GM10248 (cell line): ENCODE results near the gene GREB1L.

Source experiments
- CTCF ChIA-PET: fragments of 300-600 bp; sonication (Branson Sonifier 250); formaldehyde crosslinking; extraction: SDS; loops from one replicate; lab custom pipeline; 2021; ENCODE audit warnings: antibody characterized with exemption; lab: Yijun Ruan, JAX
- POLR2A ChIA-PET: fragments of 350-650 bp; sonication (Branson Sonifier 250); formaldehyde crosslinking; extraction: SDS; loops from one replicate; lab custom pipeline; 2020; ENCODE audit warnings: antibody characterized with exemption; lab: Yijun Ruan, JAX
- DNase-seq: peaks from one replicate; pipeline ENCODE4 v3.0.0; 2012; ENCODE audit errors: extremely low spot score
- CTCF ChIP-seq: IDR thresholded peaks from 2 replicates; pipeline ENCODE4 v1.5.1; 2012; ENCODE audit warnings: mild to moderate bottlenecking, low read depth; ENCODE audit errors: extremely low read depth, missing control alignments, control extremely low read depth

The GREB1L gene

DNA sequence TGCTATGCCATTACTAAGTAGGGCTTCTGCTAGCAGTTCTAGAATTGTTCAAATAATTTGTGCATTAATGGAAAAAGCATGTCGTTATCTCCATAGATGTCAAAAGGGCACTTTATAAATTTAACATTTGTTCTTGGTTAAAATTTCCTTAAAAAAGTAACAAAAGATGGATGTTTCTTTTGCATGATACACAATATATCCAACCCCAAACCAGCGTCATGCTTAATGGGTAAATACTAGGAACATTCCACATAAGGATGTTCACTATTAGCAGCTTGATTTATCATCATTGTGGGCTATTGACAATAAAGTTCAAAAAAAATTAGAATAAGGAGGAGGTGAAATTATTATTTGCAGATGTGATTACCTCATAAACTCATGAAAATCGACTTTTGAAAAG, 79.7 kb downstream of the GREB1L start:
- ChIA-PET CTCF (no interaction called here), POLR2A (no interaction called here)
- no peak for DNase-seq
- TF ChIP-seq CTCF = no peak

DNA sequence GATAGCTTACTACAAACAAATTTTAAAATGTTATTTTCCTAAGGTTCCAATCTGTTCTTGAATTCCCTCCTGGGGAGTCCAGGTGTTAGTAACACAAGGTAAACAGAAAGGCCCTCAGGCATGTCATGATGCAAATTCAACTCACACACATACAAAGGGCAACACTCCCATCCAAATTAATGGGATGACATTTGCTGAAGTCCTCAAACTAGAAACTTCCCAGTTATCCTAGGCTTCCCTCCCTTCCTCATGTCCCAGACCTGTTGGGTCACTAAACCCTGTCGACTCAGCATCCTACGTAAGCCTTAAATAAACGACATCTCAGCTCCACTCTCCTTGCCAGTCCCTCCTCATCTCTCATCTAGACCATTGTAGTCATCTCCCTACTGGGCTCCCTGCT, 85.1 kb downstream of the GREB1L start:
- ChIA-PET CTCF (no interaction called here), POLR2A (no interaction called here)
- DNase-seq = no peak
- no peak for TF ChIP-seq CTCF

DNA sequence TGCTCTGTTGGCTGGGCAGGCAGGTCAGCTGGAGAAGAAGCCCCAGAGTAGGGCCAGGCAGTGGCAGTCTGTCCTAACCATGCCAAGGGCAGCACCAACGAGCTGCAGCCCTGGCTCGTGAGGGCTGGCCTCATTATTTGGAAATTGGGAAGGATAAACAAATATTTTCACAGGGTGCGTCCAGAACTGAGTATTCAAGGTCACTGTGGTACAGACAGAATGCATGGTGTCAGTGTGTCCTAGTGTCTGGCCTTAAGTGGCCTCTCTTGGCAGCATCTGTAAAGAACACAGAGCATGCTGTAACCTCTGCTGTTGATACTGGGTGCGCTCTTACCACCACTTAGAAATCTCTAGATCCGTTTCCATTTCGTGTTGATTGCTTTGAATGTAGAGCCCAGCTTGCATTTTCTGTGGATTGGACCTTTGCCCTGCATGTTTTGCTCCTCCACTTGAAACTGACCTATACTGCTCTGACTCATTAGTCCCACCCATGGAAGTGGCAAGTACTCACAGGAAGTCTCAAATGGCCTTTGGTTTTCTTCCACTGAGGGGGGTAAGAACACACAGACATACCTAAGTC, 88.2 kb downstream of the GREB1L start:
- DNase-seq = no peak
- ChIA-PET POLR2A (no interaction called here), CTCF (interaction anchor here (1.1 kb wide), 1 partner anchor 8 kb away, joined by 3 read pairs; no protein-coding TSS in a partner anchor)
- no peak for TF ChIP-seq CTCF

DNA sequence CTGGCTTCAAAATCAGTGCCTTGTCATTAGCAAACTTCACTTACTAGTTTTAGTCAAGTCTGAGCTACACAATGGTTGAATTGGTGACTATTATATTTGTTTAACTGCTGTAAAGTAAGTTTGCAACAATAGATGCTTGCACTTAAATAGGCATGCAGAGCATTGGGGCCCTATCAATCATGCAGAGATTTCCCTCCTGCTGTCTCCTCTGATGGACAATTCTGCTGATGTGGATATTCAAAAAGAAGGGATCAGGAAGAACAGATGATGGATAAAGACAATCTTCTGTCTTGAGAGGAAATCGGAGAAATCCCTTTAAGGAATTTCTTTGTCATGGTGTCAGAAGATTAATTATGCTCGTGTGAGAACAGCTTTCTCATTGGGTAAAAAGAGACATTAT, 89.0 kb downstream of the GREB1L start:
- no peak for DNase-seq
- TF ChIP-seq CTCF = no peak
- ChIA-PET POLR2A (no interaction called here), CTCF (interaction anchor here (1.1 kb wide), 1 partner anchor 9 kb away, joined by 3 read pairs; no protein-coding TSS in a partner anchor)

GRCh38 chr18:21335927-21336488, 94.0 kb downstream of the GREB1L start:
- CTCF ChIA-PET = no interaction called here
- DNase-seq = no peak
- TF ChIP-seq CTCF = no peak
- POLR2A ChIA-PET = no interaction called here

DNA sequence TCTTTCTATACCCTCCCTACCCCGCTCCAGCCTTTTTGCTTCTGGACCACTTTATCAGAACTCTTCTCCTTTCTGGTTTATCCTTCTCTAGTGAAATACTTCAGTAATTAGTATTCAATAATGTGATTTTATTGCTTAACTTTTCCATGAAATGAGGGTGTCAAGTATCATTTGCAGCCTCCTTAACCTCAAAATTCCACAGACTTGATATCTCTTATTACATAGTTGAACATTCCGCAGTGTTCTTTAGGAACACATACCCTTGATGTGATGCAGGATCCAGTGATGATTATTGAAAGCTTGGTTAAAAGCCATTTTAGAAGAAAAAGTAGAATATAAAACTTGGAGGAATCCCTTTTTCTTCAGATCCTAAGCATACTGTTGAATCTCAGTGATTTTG, 94.8 kb downstream of the GREB1L start:
- CTCF ChIA-PET = no interaction called here
- POLR2A ChIA-PET = no interaction called here

More for the DNA sequence above, 94.8 kb downstream of the GREB1L start:
- TF ChIP-seq CTCF = no peak
- no peak for DNase-seq
